Mammary epithelial cell (primary cell): ENCODE measurements around the gene C6orf89.

Experiments used
- EZH2 ChIP-seq: IDR thresholded peaks from 2 replicates; pipeline ENCODE4 v1.6.1; 2012; ENCODE audit warnings: low read length, inconsistent platforms, borderline replicate concordance
- TF ChIP-seq, protein P1 (sequence below), 2 donors: IDR thresholded peaks in 1 of 2; conservative IDR thresholded peaks in 1 of 2; 2 replicates each; pipeline ENCODE4 v1.5.1; 2011 to 2012; ENCODE audit warnings: inconsistent platforms in 2 of 2, low read length in 2 of 2, mild to moderate bottlenecking in 2 of 2, control low read depth in 1 of 2, low read depth in 1 of 2; ENCODE audit not compliant: insufficient read depth in 1 of 2; ENCODE audit errors: extremely low read depth in 1 of 2

DNA sequence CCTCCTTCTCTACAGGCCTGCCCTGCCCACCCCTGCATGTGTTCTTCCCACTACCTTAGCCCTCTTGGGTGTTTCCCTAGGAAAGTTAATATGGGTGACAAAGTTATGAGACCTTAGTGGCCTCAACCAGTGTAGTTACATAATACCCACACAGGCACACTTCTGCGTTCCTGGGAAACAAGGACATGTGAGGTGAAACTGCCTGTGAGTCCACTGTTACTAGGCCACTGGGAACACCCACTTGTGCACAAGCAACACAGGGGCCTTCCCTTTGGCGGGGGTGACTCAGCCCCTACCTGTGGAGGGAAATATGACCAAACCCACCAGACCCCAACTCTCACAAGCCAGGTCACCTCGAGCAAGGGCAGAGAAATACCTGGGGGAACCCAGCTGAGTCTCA lies 81.5 kb downstream of the C6orf89 start:
- TF ChIP-seq, protein P1, sequence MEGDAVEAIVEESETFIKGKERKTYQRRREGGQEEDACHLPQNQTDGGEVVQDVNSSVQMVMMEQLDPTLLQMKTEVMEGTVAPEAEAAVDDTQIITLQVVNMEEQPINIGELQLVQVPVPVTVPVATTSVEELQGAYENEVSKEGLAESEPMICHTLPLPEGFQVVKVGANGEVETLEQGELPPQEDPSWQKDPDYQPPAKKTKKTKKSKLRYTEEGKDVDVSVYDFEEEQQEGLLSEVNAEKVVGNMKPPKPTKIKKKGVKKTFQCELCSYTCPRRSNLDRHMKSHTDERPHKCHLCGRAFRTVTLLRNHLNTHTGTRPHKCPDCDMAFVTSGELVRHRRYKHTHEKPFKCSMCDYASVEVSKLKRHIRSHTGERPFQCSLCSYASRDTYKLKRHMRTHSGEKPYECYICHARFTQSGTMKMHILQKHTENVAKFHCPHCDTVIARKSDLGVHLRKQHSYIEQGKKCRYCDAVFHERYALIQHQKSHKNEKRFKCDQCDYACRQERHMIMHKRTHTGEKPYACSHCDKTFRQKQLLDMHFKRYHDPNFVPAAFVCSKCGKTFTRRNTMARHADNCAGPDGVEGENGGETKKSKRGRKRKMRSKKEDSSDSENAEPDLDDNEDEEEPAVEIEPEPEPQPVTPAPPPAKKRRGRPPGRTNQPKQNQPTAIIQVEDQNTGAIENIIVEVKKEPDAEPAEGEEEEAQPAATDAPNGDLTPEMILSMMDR (conservative IDR thresholded peaks at IDR 0.05 in 1 of 2, IDR thresholded peaks at IDR 0.05 in 1 of 2; ENCODE audit: extremely low read depth in 1 of 2, insufficient read depth in 1 of 2, low read depth in 1 of 2, low read length in 2 of 2) = no peak
- no peak for TF ChIP-seq EZH2
